ENCODE measurements around the gene CFAP119.

GRCh38 chr16:30764816-30765465, 3.1 kb upstream of the CFAP119 start:
- TF ChIP-seq NFYB (IDR thresholded peaks at IDR 0.05; ENCODE audit: insufficient read depth, low read depth, low read length) (no peak), EED (IDR thresholded peaks at IDR 0.05; ENCODE audit: low read depth) (no peak)

Measured in GM12878 (cell line).